AG10803 (cell line): ENCODE data around the gene CEP152.

Experiments used
- DNase-seq: peaks from one replicate; pipeline ENCODE4 v3.0.0; 2010; ENCODE audit warnings: low read depth
- H3K4me3 ChIP-seq: 2 replicates; pipeline ENCODE4 v1.5.1; 2011; ENCODE audit warnings: mild to moderate bottlenecking, low read length, control low read depth
- CTCF ChIP-seq: conservative IDR thresholded peaks from 2 replicates; pipeline ENCODE4 v1.5.1; 2011; ENCODE audit warnings: mild to moderate bottlenecking, low read length, control low read depth, inconsistent platforms

CEP152 gene

GRCh38 chr15:48695827-48696573, 114.9 kb downstream of the CEP152 start:
- H3K4me3 ChIP-seq, result no peak overlapping the region
- no peak for DNase-seq
- no peak for TF ChIP-seq CTCF

GRCh38 chr15:48695088-48695826, 115.6 kb downstream of the CEP152 start:
- peak; percentile 97 for DNase-seq
- no peak for TF ChIP-seq CTCF
- no peak overlapping the region for H3K4me3 ChIP-seq

- peak; percentile 74 for DNase-seq
- H3K4me3 ChIP-seq, result no peak overlapping the region
- no peak for TF ChIP-seq CTCF
These were observed 117.4 kb downstream of the CEP152 start for GRCh38 chr15:48693484-48693883.

GRCh38 chr15:48688493-48688892, 122.4 kb downstream of the CEP152 start:
- H3K4me3 ChIP-seq, result no peak overlapping the region
- no peak for TF ChIP-seq CTCF
- DNase-seq, result no peak
